HUES6 (cell line): ENCODE data around the gene CD302.
"Not testable (repeated sequence)": the region's sequence is repeated elsewhere in the genome, so short reads cannot be mapped to it uniquely, and the experiment has no call there.

Experiments used
- H3K27ac ChIP-seq: 2 replicates; pipeline ENCODE4 v1.7.0; 2013; ENCODE audit warnings: low read depth, mild to moderate bottlenecking, low read length, inconsistent platforms
- H3K27me3 ChIP-seq: 2 replicates; pipeline ENCODE4 v1.6.1; 2013; ENCODE audit warnings: low read length; ENCODE audit not compliant: control insufficient read depth, insufficient read depth
- H3K36me3 ChIP-seq: 2 replicates; pipeline ENCODE4 v1.6.1; 2013; ENCODE audit warnings: low read length; ENCODE audit not compliant: control insufficient read depth, insufficient read depth
- H3K4me1 ChIP-seq: 2 replicates; pipeline ENCODE4 v1.6.1; 2013; ENCODE audit warnings: low read length; ENCODE audit not compliant: control insufficient read depth, insufficient read depth
- H3K4me3 ChIP-seq: 2 replicates; pipeline ENCODE4 v1.5.1; 2013; ENCODE audit warnings: low read depth, low read length
- H3K9ac ChIP-seq: one replicate; pipeline ENCODE4 v1.6.1; 2013; ENCODE audit warnings: mild to moderate bottlenecking, low read length
- H3K9me3 ChIP-seq: 2 replicates; pipeline ENCODE4 v1.6.1; 2013; ENCODE audit warnings: low read depth, low read length; ENCODE audit not compliant: control insufficient read depth, insufficient read depth

CD302 gene

GRCh38 chr2:159797543-159798375, at the start of gene CD302:
Gene CD302 (minus strand): TSS chr2:159798208. CDS start chr2:159798198, 10 bp downstream.
- Histone ChIP-seq H3K27ac (no peak within 1 kb of the TSS), H3K9me3 (no peaks in the 10 kb centered on the region), H3K27me3 (peaks cover 50% of the 10 kb centered on the region), H3K4me1 (no peaks in the 10 kb centered on the region; the same call in 1 of the 2 replicates), H3K9ac (peak within 1 kb of the TSS; percentile 59), H3K36me3 (no peaks in the 10 kb centered on the region), H3K4me3 (peak within 1 kb of the TSS; percentile 72)

DNA sequence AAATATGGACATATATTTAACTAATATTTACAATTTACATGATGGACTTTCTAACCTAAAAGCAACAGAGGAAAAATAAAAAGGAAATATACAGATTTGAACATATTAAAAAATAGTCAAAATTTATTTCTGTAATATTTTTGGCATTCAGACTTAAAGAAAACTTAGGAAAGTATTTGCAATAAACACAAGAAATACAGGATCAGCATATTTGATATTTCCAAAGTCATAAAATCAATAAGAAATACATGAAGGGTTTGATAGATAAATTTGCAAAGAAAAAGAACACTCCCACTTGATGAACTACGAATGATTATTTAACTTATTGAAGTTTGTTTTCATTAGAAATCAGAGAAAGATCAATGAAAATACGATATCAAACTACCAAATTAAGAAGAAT, 48.6 kb upstream of the CD302 start:
- Histone ChIP-seq H3K27me3 (no peaks in the 10 kb centered on the region), H3K36me3 (no peaks in the 10 kb centered on the region), H3K4me3 (no peak overlapping the region), H3K4me1 (no peaks in the 10 kb centered on the region), H3K9me3 (no peaks in the 10 kb centered on the region), H3K9ac (no peak overlapping the region), H3K27ac (no peak overlapping the region)

- Histone ChIP-seq H3K27me3 (peaks cover 3% of the 10 kb centered on the region; the same call in 1 of the 2 replicates), H3K4me3 (no peak overlapping the region), H3K4me1 (no peaks in the 10 kb centered on the region), H3K27ac (no peak overlapping the region), H3K9me3 (no peaks in the 10 kb centered on the region), H3K9ac (no peak overlapping the region), H3K36me3 (no peaks in the 10 kb centered on the region)
Measured at GRCh38 chr2:159840616-159841015, 42.6 kb upstream of the CD302 start.

GRCh38 chr2:159832858-159833257, 34.9 kb upstream of the CD302 start:
- H3K9ac ChIP-seq = no peak overlapping the region
- H3K4me3 ChIP-seq = no peak overlapping the region
- no peaks in the 10 kb centered on the region for H3K36me3 ChIP-seq
- H3K4me1 ChIP-seq = no peaks in the 10 kb centered on the region
- no peak overlapping the region for H3K27ac ChIP-seq
- H3K27me3 ChIP-seq = peaks cover 50% of the 10 kb centered on the region
- no peaks in the 10 kb centered on the region for H3K9me3 ChIP-seq

GRCh38 chr2:159832026-159832425, 34.0 kb upstream of the CD302 start:
- Histone ChIP-seq H3K4me1 (no peaks in the 10 kb centered on the region), H3K27me3 (peaks cover 50% of the 10 kb centered on the region), H3K4me3 (no peak overlapping the region), H3K9ac (no peak overlapping the region), H3K9me3 (no peaks in the 10 kb centered on the region), H3K36me3 (no peaks in the 10 kb centered on the region), H3K27ac (no peak overlapping the region)

DNA sequence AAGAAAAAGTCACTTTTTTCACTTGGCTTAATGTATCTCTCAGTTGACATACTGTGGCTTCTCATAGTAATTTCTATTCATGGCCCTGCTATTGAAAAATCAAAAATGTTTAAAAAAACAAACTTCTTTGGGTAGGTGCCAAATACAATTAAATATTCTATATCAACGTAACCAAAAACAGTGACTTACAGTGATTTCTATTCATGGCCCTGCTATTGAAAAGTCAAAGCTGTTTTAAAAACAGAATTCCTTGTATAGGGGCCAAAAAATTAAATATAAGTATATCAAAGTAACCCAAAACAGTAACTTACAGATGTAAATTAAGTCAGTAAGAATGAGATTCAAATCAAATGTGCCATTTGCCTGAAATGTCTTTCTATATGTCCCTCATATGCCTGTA, 31.4 kb upstream of the CD302 start:
- Histone ChIP-seq H3K27ac (no peak overlapping the region), H3K9ac (no peak overlapping the region), H3K36me3 (no peaks in the 10 kb centered on the region), H3K9me3 (no peaks in the 10 kb centered on the region), H3K27me3 (peaks cover 44% of the 10 kb centered on the region), H3K4me1 (no peaks in the 10 kb centered on the region), H3K4me3 (no peak overlapping the region)

GRCh38 chr2:159828738-159829137, 30.7 kb upstream of the CD302 start:
- H3K36me3 ChIP-seq = no peaks in the 10 kb centered on the region
- H3K27me3 ChIP-seq = peaks cover 42% of the 10 kb centered on the region
- no peak overlapping the region for H3K9ac ChIP-seq
- H3K9me3 ChIP-seq = no peaks in the 10 kb centered on the region
- no peak overlapping the region for H3K4me3 ChIP-seq
- H3K27ac ChIP-seq = no peak overlapping the region
- no peaks in the 10 kb centered on the region for H3K4me1 ChIP-seq

DNA sequence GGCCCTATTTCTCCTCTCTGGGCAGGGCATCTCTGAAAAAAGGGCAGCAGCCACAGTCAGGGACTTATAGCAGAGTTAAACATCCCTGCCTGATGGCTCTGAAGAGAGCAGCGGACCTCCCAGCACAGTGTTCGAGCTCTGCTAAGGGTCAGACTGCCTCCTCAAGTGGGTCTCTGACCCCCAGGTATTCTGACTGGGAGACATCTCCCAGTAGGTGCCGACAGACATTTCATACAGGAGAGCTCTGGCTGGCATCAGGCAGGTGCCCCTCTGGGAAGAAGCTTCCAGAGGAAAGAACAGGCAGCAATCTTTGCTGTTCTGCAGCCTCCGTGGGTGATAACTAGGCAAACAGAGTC, 24.4 kb upstream of the CD302 start:
- H3K9ac ChIP-seq = not testable (repeated sequence)

DNA sequence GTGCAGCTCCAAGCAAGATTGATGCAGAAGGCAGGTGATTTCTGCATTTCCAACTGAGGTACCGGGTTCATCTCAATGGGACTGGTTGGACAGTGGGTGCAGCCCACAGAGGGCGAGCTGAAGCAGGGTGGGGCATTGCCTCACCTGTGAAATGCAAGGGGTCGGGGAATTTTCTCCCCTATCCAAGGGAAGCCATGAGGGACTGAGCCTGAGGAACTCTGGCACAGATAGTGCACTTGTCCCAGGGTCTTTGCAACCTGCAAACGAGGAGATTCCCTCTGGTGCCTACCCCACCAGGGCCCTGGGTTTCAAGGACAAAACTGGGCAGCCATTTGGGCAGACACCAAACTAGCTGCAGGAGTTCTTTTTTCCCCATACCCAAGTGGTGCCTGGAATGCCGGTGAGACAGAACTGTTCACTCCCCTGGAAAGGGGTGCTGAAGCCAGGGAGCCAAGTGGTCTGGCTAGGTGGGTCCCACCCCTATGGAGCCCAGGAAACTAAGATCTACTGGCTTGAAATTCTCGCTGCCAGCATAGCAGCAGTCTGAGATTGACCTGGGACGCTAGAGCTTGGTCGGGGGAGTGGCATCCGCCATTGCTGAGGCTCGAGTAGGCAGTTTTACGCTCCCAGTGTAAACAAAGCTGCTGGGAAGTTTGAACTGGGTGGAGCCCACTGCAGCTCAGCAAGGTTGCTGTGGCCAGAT, 23.9 kb upstream of the CD302 start:
- H3K4me3 ChIP-seq, H3K27me3 ChIP-seq, H3K4me1 ChIP-seq, H3K9ac ChIP-seq, H3K36me3 ChIP-seq, H3K27ac ChIP-seq, H3K9me3 ChIP-seq: not testable (repeated sequence)

More for the DNA sequence above, 24.4 kb upstream of the CD302 start:
- not testable (repeated sequence) for H3K4me3 ChIP-seq, H3K36me3 ChIP-seq, H3K4me1 ChIP-seq, H3K27ac ChIP-seq, H3K27me3 ChIP-seq, H3K9me3 ChIP-seq

DNA sequence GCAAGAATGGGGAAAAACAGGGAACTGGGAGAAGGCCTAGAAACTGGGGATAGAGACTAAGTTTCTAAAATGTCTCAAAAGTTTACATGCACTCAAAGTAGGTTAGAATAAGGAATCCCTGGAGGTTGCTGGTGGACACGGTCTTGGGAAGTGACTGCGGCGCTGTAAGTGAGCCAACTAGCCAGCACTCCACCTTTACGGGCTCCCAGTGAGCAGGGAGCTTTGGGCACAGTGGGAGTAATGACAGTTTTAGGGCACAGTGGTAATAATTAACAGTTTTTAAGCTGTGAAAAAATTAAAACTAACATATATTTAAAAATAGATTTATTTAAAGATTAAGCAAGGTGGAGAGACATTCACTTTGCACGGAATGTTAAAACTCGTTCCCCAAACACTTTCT, 20.9 kb upstream of the CD302 start:
- no peaks in the 10 kb centered on the region; the same call in 1 of the 2 replicates for H3K4me1 ChIP-seq
- no peaks in the 10 kb centered on the region for H3K36me3 ChIP-seq
- H3K4me3 ChIP-seq = no peak overlapping the region
- no peaks in the 10 kb centered on the region for H3K9me3 ChIP-seq
- H3K27ac ChIP-seq = no peak overlapping the region
- H3K27me3 ChIP-seq = no peaks in the 10 kb centered on the region
- H3K9ac ChIP-seq = no peak overlapping the region

GRCh38 chr2:159817283-159817682, 19.3 kb upstream of the CD302 start:
- Histone ChIP-seq H3K9me3 (no peaks in the 10 kb centered on the region), H3K27me3 (no peaks in the 10 kb centered on the region), H3K4me1 (no peaks in the 10 kb centered on the region; the same call in 1 of the 2 replicates), H3K4me3 (no peak overlapping the region), H3K36me3 (no peaks in the 10 kb centered on the region), H3K9ac (no peak overlapping the region), H3K27ac (no peak overlapping the region)
